Gastrocnemius medialis (tissue), 4 donors: ENCODE data around the gene KRTAP9-8.
"Not testable (repeated sequence)": the region's sequence is repeated elsewhere in the genome, so short reads cannot be mapped to it uniquely, and the experiment has no call there.

Experiments
- POLR2A ChIP-seq, 2 donors: fragments of 450-650 bp; IDR thresholded peaks; one replicate each; pipeline ENCODE4 v1.6.1; 2017; ENCODE audit warnings: antibody characterized with exemption in 2 of 2, mild to moderate bottlenecking in 2 of 2, moderate library complexity in 2 of 2
- TF ChIP-seq, protein P1 (sequence below), 5 experiments: fragments of 450-650 bp in 3 of 5; fragments of 200-600 bp in 2 of 5; sonication (generic) in 2 of 5; IDR thresholded peaks in 4 of 5; conservative IDR thresholded peaks in 1 of 5; 1 replicate in 4 of 5; 2 replicates in 1 of 5; pipeline ENCODE4 v1.5.1; 2016 to 2019; ENCODE audit warnings: antibody characterized with exemption in 5 of 5, mild to moderate bottlenecking in 3 of 5, moderate library complexity in 3 of 5

- TF ChIP-seq, protein P1, sequence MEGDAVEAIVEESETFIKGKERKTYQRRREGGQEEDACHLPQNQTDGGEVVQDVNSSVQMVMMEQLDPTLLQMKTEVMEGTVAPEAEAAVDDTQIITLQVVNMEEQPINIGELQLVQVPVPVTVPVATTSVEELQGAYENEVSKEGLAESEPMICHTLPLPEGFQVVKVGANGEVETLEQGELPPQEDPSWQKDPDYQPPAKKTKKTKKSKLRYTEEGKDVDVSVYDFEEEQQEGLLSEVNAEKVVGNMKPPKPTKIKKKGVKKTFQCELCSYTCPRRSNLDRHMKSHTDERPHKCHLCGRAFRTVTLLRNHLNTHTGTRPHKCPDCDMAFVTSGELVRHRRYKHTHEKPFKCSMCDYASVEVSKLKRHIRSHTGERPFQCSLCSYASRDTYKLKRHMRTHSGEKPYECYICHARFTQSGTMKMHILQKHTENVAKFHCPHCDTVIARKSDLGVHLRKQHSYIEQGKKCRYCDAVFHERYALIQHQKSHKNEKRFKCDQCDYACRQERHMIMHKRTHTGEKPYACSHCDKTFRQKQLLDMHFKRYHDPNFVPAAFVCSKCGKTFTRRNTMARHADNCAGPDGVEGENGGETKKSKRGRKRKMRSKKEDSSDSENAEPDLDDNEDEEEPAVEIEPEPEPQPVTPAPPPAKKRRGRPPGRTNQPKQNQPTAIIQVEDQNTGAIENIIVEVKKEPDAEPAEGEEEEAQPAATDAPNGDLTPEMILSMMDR (IDR thresholded peaks at IDR 0.05 in 4 of 5, conservative IDR thresholded peaks at IDR 0.05 in 1 of 5) = not testable (repeated sequence)
- not testable (repeated sequence) for TF ChIP-seq POLR2A (IDR thresholded peaks at IDR 0.05)
These were observed 33.5 kb downstream of the KRTAP9-8 start for GRCh38 chr17:41271323-41271722.
